Measurements from ENCODE around the gene RBM45. TPM values are rescaled to one million over a fixed set of nuclear protein-coding genes. Genes with fewer than 3 reads are reported as not detected.

The RBM45 gene
- total RNA-seq, 4 donors from 2014 or later = 1.6 to 13.2 (median 8.4) TPM

GRCh38 chr2:178159966-178160365 is 47.7 kb downstream of the RBM45 start:
- no peaks in the 10 kb centered on the region for H3K36me3 ChIP-seq
- DNase-seq = no peak
- no peak overlapping the region for H3K27ac ChIP-seq
- intact Hi-C loops (cut with DNase I) = no loop called here
- no peaks in the 10 kb centered on the region for H3K9me3 ChIP-seq
- no peak for TF ChIP-seq CTCF (IDR thresholded peaks at IDR 0.05)
- no peak for TF ChIP-seq POLR2A (IDR thresholded peaks at IDR 0.05)
- WGBS, 2 donors = 72 to 96% methylated on average over 1 of the region's 1 CpG
- no peaks in the 10 kb centered on the region for H3K4me1 ChIP-seq
- no peak overlapping the region for H3K4me3 ChIP-seq
- no peaks in the 10 kb centered on the region for H3K27me3 ChIP-seq

- no peak for DNase-seq
- intact Hi-C loops (cut with DNase I) = no loop called here
- no peak for TF ChIP-seq POLR2A (IDR thresholded peaks at IDR 0.05)
- no peak for TF ChIP-seq CTCF (IDR thresholded peaks at IDR 0.05)
- H3K36me3 ChIP-seq = no peaks in the 10 kb centered on the region
- no peak overlapping the region for H3K27ac ChIP-seq
- no peaks in the 10 kb centered on the region for H3K4me1 ChIP-seq
- WGBS, 2 donors = 96 to 100% methylated on average over 1 of the region's 1 CpG
- H3K4me3 ChIP-seq = no peak overlapping the region
- H3K27me3 ChIP-seq = no peaks in the 10 kb centered on the region
- H3K9me3 ChIP-seq = no peaks in the 10 kb centered on the region
These were observed 48.4 kb downstream of the RBM45 start for GRCh38 chr2:178160601-178161000.

GRCh38 chr2:178163395-178163794 is 51.2 kb downstream of the RBM45 start:
- WGBS, 2 donors = 38 to 56% methylated on average over 4 of the region's 4 CpGs
- Histone ChIP-seq H3K27ac (no peak overlapping the region), H3K4me1 (no peaks in the 10 kb centered on the region), H3K4me3 (no peak overlapping the region), H3K36me3 (no peaks in the 10 kb centered on the region), H3K27me3 (no peaks in the 10 kb centered on the region), H3K9me3 (no peaks in the 10 kb centered on the region)
- no peak for TF ChIP-seq CTCF (IDR thresholded peaks at IDR 0.05)
- TF ChIP-seq POLR2A (IDR thresholded peaks at IDR 0.05) = no peak
- no peak for DNase-seq
- intact Hi-C loops (cut with DNase I) = no loop called here

GRCh38 chr2:178163911-178164310 is 51.7 kb downstream of the RBM45 start:
- TF ChIP-seq POLR2A (IDR thresholded peaks at IDR 0.05) (no peak), CTCF (IDR thresholded peaks at IDR 0.05) (no peak)
- WGBS, 2 donors = 0 to 100% methylated on average over 1 of the region's 1 CpG
- H3K27me3 ChIP-seq = no peaks in the 10 kb centered on the region
- H3K36me3 ChIP-seq = no peaks in the 10 kb centered on the region
- no peaks in the 10 kb centered on the region for H3K4me1 ChIP-seq
- no peak overlapping the region for H3K4me3 ChIP-seq
- no peaks in the 10 kb centered on the region for H3K9me3 ChIP-seq
- no peak for DNase-seq
- no peak overlapping the region for H3K27ac ChIP-seq
- intact Hi-C loops (cut with DNase I) = no loop called here

GRCh38 chr2:178173657-178174056 is 61.4 kb downstream of the RBM45 start:
- intact Hi-C loops (cut with DNase I) = no loop called here
- TF ChIP-seq CTCF (IDR thresholded peaks at IDR 0.05) = no peak
- TF ChIP-seq POLR2A (IDR thresholded peaks at IDR 0.05) = no peak
- WGBS, 2 donors = 88 to 100% methylated on average over 1 of the region's 1 CpG

More at GRCh38 chr2:178173657-178174056, 61.4 kb downstream of the RBM45 start:
- no peaks in the 10 kb centered on the region for H3K9me3 ChIP-seq
- DNase-seq = no peak
- H3K4me1 ChIP-seq = no peaks in the 10 kb centered on the region
- H3K36me3 ChIP-seq = no peaks in the 10 kb centered on the region
- H3K27me3 ChIP-seq = no peaks in the 10 kb centered on the region
- H3K27ac ChIP-seq = no peak overlapping the region
- H3K4me3 ChIP-seq = no peak overlapping the region

All from esophagus squamous epithelium (tissue), 5 donors.